Hepatocyte (in vitro differentiated cells): ENCODE measurements around the gene CD164L2. TPM values are rescaled to one million over a fixed set of nuclear protein-coding genes. Genes with fewer than 3 reads are reported as not detected.

Experiments used
- DNase-seq: peaks from one replicate; pipeline ENCODE4 v3.0.0-alpha.2; 2016; ENCODE audit warnings: low spot score
- H2AFZ ChIP-seq: fragments of 200-600 bp; sonication (generic); 2 replicates; pipeline ENCODE4 v1.6.0; 2016; ENCODE audit warnings: antibody characterized with exemption, mild to moderate bottlenecking
- H3K27ac ChIP-seq: fragments of 200-600 bp; sonication (generic); 2 replicates; pipeline ENCODE4 v1.5.1; 2016; ENCODE audit warnings: mild to moderate bottlenecking
- H3K27me3 ChIP-seq: fragments of 200-600 bp; sonication (generic); 2 replicates; pipeline ENCODE4 v1.6.1; 2016
- H3K36me3 ChIP-seq: fragments of 200-600 bp; sonication (generic); replicated peaks from 2 replicates; pipeline ENCODE4 v1.5.1; 2016; ENCODE audit warnings: low read depth; ENCODE audit not compliant: insufficient read depth
- H3K4me1 ChIP-seq: fragments of 200-600 bp; sonication (generic); 2 replicates; pipeline ENCODE4 v1.5.1; 2016; ENCODE audit warnings: mild to moderate bottlenecking, moderate library complexity; ENCODE audit not compliant: insufficient read depth
- H3K4me2 ChIP-seq: fragments of 200-600 bp; sonication (generic); 2 replicates; pipeline ENCODE4 v1.6.0; 2016
- H3K4me3 ChIP-seq: fragments of 200-600 bp; sonication (generic); 2 replicates; pipeline ENCODE4 v1.5.1; 2016; ENCODE audit warnings: mild to moderate bottlenecking
- H3K79me2 ChIP-seq: fragments of 200-600 bp; sonication (generic); 2 replicates; pipeline ENCODE4 v1.6.0; 2017; ENCODE audit warnings: mild to moderate bottlenecking
- H3K9me2 ChIP-seq: fragments of 200-600 bp; sonication (generic); replicated peaks from 2 replicates; pipeline ENCODE4 v1.6.0; 2017; ENCODE audit warnings: mild to moderate bottlenecking; ENCODE audit not compliant: insufficient read depth
- H3K9me3 ChIP-seq: fragments of 200-600 bp; sonication (generic); 2 replicates; pipeline ENCODE4 v1.5.1; 2016; ENCODE audit warnings: low read depth, mild to moderate bottlenecking
- H4K20me1 ChIP-seq: fragments of 200-600 bp; sonication (generic); 2 replicates; pipeline ENCODE4 v1.6.0; 2016; ENCODE audit warnings: mild to moderate bottlenecking; ENCODE audit not compliant: insufficient read depth, poor library complexity, severe bottlenecking
- CTCF ChIP-seq: fragments of 200-600 bp; sonication (generic); IDR thresholded peaks from 2 replicates; pipeline ENCODE4 v1.5.1; 2016; ENCODE audit warnings: antibody characterized with exemption, mild to moderate bottlenecking; ENCODE audit not compliant: poor library complexity
- EZH2 ChIP-seq: fragments of 200-600 bp; sonication (generic); IDR thresholded peaks from 2 replicates; pipeline ENCODE4 v1.6.1; 2016; ENCODE audit warnings: antibody characterized with exemption, mild to moderate bottlenecking, borderline replicate concordance
- EZH2phosphoT487 ChIP-seq: fragments of 200-600 bp; sonication (generic); IDR thresholded peaks from one replicate; pipeline ENCODE4 v1.6.1; 2018; ENCODE audit warnings: antibody characterized with exemption, mild to moderate bottlenecking, low read depth, moderate library complexity; ENCODE audit not compliant: unreplicated experiment, severe bottlenecking
- WGBS: methylation state at CpG from one replicate; pipeline ENCODE4 v1.1.6; 2016; ENCODE audit warnings: low lambda C conversion rate; ENCODE audit errors: missing lambda C conversion rate; 5-methylcytosine and 5-hydroxymethylcytosine counted together
- polyA plus RNA-seq: library from polyadenylated mRNA; unstranded; fragments of >200 nt; fragmentation: Nextera tagmentation; extraction: Ambion mirVana; gene quantifications from 2 replicates; pipeline ENCODE4 v1.2.1, GENCODE V29; 2016
- total RNA-seq: library from RNA; depleted of rRNA; stranded (reverse); fragments of >200 nt; gene quantifications from 2 replicates; pipeline ENCODE4 v1.2.3, GENCODE V29; 2014

CD164L2 gene
- total and polyA plus RNA-seq, 2 experiments from 2014 or later, result 0.19 TPM; not detected in 1

GRCh38 chr1:27379564-27380122 is 3.5 kb downstream of the CD164L2 start:
- H3K27ac ChIP-seq, result no peak overlapping the region
- no peaks in the 10 kb centered on the region for H3K27me3 ChIP-seq
- DNase-seq, result no peak
- no peaks in the 10 kb centered on the region for H4K20me1 ChIP-seq
- H3K79me2 ChIP-seq, result no peaks in the 10 kb centered on the region
- no peaks in the 10 kb centered on the region for H3K9me3 ChIP-seq
- no peaks in the 10 kb centered on the region for H3K9me2 ChIP-seq
- H3K36me3 ChIP-seq, result no peaks in the 10 kb centered on the region
- H3K4me1 ChIP-seq, result no peaks in the 10 kb centered on the region
- no peak overlapping the region for H3K4me3 ChIP-seq
- no peak overlapping the region for H3K4me2 ChIP-seq
- no peak for TF ChIP-seq CTCF
- TF ChIP-seq EZH2, result no peak
- no peak for TF ChIP-seq EZH2phosphoT487
- no peak overlapping the region for H2AFZ ChIP-seq
- 77% methylated on average over 11 of the region's 11 CpGs for WGBS

- H4K20me1 ChIP-seq, result no peaks in the 10 kb centered on the region
- DNase-seq, result no peak
- 94% methylated on average over 11 of the region's 12 CpGs for WGBS
- H3K36me3 ChIP-seq, result no peaks in the 10 kb centered on the region
- H3K9me3 ChIP-seq, result no peaks in the 10 kb centered on the region
- H3K4me1 ChIP-seq, result no peaks in the 10 kb centered on the region
- no peak overlapping the region for H3K4me3 ChIP-seq
- no peak overlapping the region for H3K4me2 ChIP-seq
- no peak overlapping the region for H2AFZ ChIP-seq
- H3K79me2 ChIP-seq, result no peaks in the 10 kb centered on the region
- no peaks in the 10 kb centered on the region for H3K9me2 ChIP-seq
- no peak for TF ChIP-seq CTCF
- TF ChIP-seq EZH2, result no peak
- TF ChIP-seq EZH2phosphoT487, result no peak
- no peak overlapping the region for H3K27ac ChIP-seq
- no peaks in the 10 kb centered on the region for H3K27me3 ChIP-seq
These were observed 5.2 kb downstream of the CD164L2 start for GRCh38 chr1:27377760-27378495.

- Histone ChIP-seq H3K27ac (no peak within 1 kb of the TSS), H3K27me3 (no peaks in the 10 kb centered on the region), H4K20me1 (no peaks in the 10 kb centered on the region), H3K9me2 (no peaks in the 10 kb centered on the region), H3K79me2 (no peaks in the 10 kb centered on the region), H3K36me3 (no peaks in the 10 kb centered on the region), H3K4me2 (no peak within 1 kb of the TSS), H3K9me3 (no peaks in the 10 kb centered on the region), H2AFZ (no peak within 1 kb of the TSS), H3K4me1 (no peaks in the 10 kb centered on the region), H3K4me3 (no peak within 1 kb of the TSS)
- WGBS, result 71% methylated on average over 4 of the region's 4 CpGs
- TF ChIP-seq CTCF, result no peak
- no peak for TF ChIP-seq EZH2
- TF ChIP-seq EZH2phosphoT487, result no peak
- DNase-seq, result no peak
These were observed 8.6 kb downstream of the CD164L2 start, which contains the start of gene FCN3 for GRCh38 chr1:27374362-27375086. FCN3 (minus strand) TSS chr1:27374824; CDS start chr1:27374818, 6 bp downstream.
